Hepatocyte (in vitro differentiated cells): ENCODE results near the gene SLC31A2.

Experiments used
- CTCF ChIP-seq: fragments of 200-600 bp; sonication (generic); IDR thresholded peaks from 2 replicates; pipeline ENCODE4 v1.5.1; 2016; ENCODE audit warnings: antibody characterized with exemption, mild to moderate bottlenecking; ENCODE audit not compliant: poor library complexity
- EZH2 ChIP-seq: fragments of 200-600 bp; sonication (generic); IDR thresholded peaks from 2 replicates; pipeline ENCODE4 v1.6.1; 2016; ENCODE audit warnings: antibody characterized with exemption, mild to moderate bottlenecking, borderline replicate concordance
- EZH2phosphoT487 ChIP-seq: fragments of 200-600 bp; sonication (generic); IDR thresholded peaks from one replicate; pipeline ENCODE4 v1.6.1; 2018; ENCODE audit warnings: antibody characterized with exemption, mild to moderate bottlenecking, low read depth, moderate library complexity; ENCODE audit not compliant: unreplicated experiment, severe bottlenecking

- TF ChIP-seq CTCF, result no peak
- no peak for TF ChIP-seq EZH2
- TF ChIP-seq EZH2phosphoT487, result no peak
Observed at GRCh38 chr9:113131689-113132151, 19.1 kb upstream of the SLC31A2 start.
